ENCODE measurements around the gene PDLIM3.

- no peak for TF ChIP-seq CTCF (conservative IDR thresholded peaks at IDR 0.05)
- no peak for TF ChIP-seq EZH2 (IDR thresholded peaks at IDR 0.05; ENCODE audit: low read depth)
Observed at GRCh38 chr4:185536411-185536709, 1.1 kb upstream of the PDLIM3 start.
